Heart left ventricle (tissue), 16 donors: Measurements from ENCODE around the gene NAB1. TPM values are rescaled to one million over a fixed set of nuclear protein-coding genes. Genes with fewer than 3 reads are reported as not detected.

Source experiments
- ATAC-seq, 4 donors: fragments of 200-7000 bp; cut with Tn5 transposase; one replicate each; pipeline ENCODE4 v1.9.1; 2020 to 2022; ENCODE audit warnings: moderate library complexity in 4 of 4, mild to moderate bottlenecking in 3 of 4, moderate number of reproducible peaks in 1 of 4
- DNase-seq, 5 donors: peaks; one replicate each; pipeline ENCODE4 v3.0.0-alpha.2; 2020
- H3K27ac ChIP-seq, 12 donors: fragments of 200-600 bp; sonication (generic) in 4 of 12; one replicate each; pipeline versions ENCODE4 v1.5.0 to v1.8.0; 2016 to 2022; ENCODE audit warnings: mild to moderate bottlenecking in 2 of 12
- H3K27me3 ChIP-seq, 9 donors: fragments of 200-600 bp; sonication (generic) in 2 of 9; one replicate each; pipeline versions ENCODE4 v1.5.1 to v1.8.0; 2016 to 2022; ENCODE audit warnings: mild to moderate bottlenecking in 3 of 9
- H3K36me3 ChIP-seq, 9 donors: fragments of 200-600 bp; sonication (generic) in 2 of 9; one replicate each; pipeline versions ENCODE4 v1.5.0 to v1.8.0; 2018 to 2022; ENCODE audit warnings: mild to moderate bottlenecking in 2 of 9
- H3K4me1 ChIP-seq, 12 donors: fragments of 200-600 bp; sonication (generic) in 4 of 12; one replicate each; pipeline versions ENCODE4 v1.5.0 to v1.8.0; 2016 to 2022; ENCODE audit warnings: mild to moderate bottlenecking in 3 of 12
- H3K4me3 ChIP-seq, 12 donors: fragments of 200-600 bp; sonication (generic) in 4 of 12; one replicate each; pipeline versions ENCODE4 v1.5.0 to v1.8.0; 2017 to 2022; ENCODE audit warnings: mild to moderate bottlenecking in 9 of 12, moderate library complexity in 4 of 12
- H3K9me3 ChIP-seq, 12 donors: fragments of 200-600 bp; sonication (generic) in 4 of 12; one replicate each; pipeline versions ENCODE4 v1.5.0 to v1.8.0; 2016 to 2022; ENCODE audit warnings: mild to moderate bottlenecking in 1 of 12
- CTCF ChIP-seq, 12 donors: fragments of 200-600 bp; sonication (generic) in 4 of 12; IDR thresholded peaks; one replicate each; pipeline versions ENCODE4 v1.5.0 to v1.8.0; 2018 to 2022; ENCODE audit warnings: antibody characterized with exemption in 12 of 12, mild to moderate bottlenecking in 5 of 12
- POLR2A ChIP-seq, 2 donors: fragments of 450-650 bp; IDR thresholded peaks; one replicate each; pipeline ENCODE4 v1.6.1; 2017; ENCODE audit warnings: antibody characterized with exemption in 2 of 2, mild to moderate bottlenecking in 2 of 2, moderate library complexity in 2 of 2
- whole genome bisulfite sequencing, 4 donors: extraction: QIAGEN DNeasy Blood & Tissue Kit in 2 of 4; methylation state at CpG; one replicate each; pipeline versions ENCODE4 v1.1.5 to v1.1.7; 2013 to 2018; 5-methylcytosine and 5-hydroxymethylcytosine counted together
- intact Hi-C, 10 donors: fragments of 100-400 bp; cut with DNase I; formaldehyde crosslinking; loops; one replicate each; pipeline versions ENCODE4 v1.11.1 to v1.14.2; 2022
- polyA plus RNA-seq, 2 donors: library from polyadenylated mRNA; stranded (reverse); fragments of 200-250 nt; gene quantifications; one replicate each; pipeline ENCODE4 v1.2.3, GENCODE V29; 2013
- total RNA-seq, 9 donors: library from RNA; depleted of rRNA in 2 of 9; stranded (reverse); fragments of >200 nt in 2 of 9; fragmentation: NEBNext Ultra II Directional in 3 of 9; extraction: Animal tissue kit (Norgen Biotek cat#: 25700) in 3 of 9; gene quantifications; one replicate each; pipeline versions ENCODE4 v1.1.0 to v1.2.4, GENCODE V29; 2016 to 2023
- donor health status: ischemic (EF 13 %, LVEDD 7.1; RV severe dilation, severe dysfunction).
- donor health status: healthy with polysubstance abuse.
- donor health status: DM: no; HTN: yes; CAD: no.
- donor health status: DM: no; HTN: no; CAD: no.
- donor health status: ischemic (EF 25% LVEDD 6.9; RV normal size, moderate dysfunction).
- donor health status: ischemic (EF 25% LVEDD 5.7; RV mildly dilated, moderate dysfunction).
- donor health status: healthy.
- donor health status: DM: yes; HTN: yes; CAD: no.
- donor health status: ischemic (EF 35%, LVEDD 5.7; RV mildly dilated, moderate dysfunction).
- donor health status: nonischemic (EF 11% LVEDD 7.7; RV severe dilation, severe dysfunction).
- donor health status: DM: yes; HTN: yes; CAD: no.
- donor health status: PGD.
- donor health status: ischemic (EF 29% LVEDD 5.4; RV normal size, mild dysfunction).
- donor health status: nonischemic (EF 23%, LVEDD 6.1; RV moderate dilation, normal function).

The NAB1 gene
- total and polyA plus RNA-seq, 11 donors = 10.1 to 41.8 (median 29.1) TPM

GRCh38 chr2:190664240-190664639 lies 15.4 kb downstream of the NAB1 start:
- Histone ChIP-seq H3K27ac (no peak overlapping the region), H3K27me3 (no peaks in the 10 kb centered on the region), H3K4me3 (no peak overlapping the region), H3K9me3 (peaks cover 0 to 8% (median 0%) of the 10 kb centered on the region in 12 donors), H3K36me3 (peaks cover 0 to 33% (median 10%) of the 10 kb centered on the region in 9 donors), H3K4me1 (peaks cover 0 to 65% (median 47%) of the 10 kb centered on the region in 12 donors)
- TF ChIP-seq POLR2A (IDR thresholded peaks at IDR 0.05) (no peak), CTCF (IDR thresholded peaks at IDR 0.05) (no peak)
- intact Hi-C loops = no loop called here
- peak in 1 of 4 donors; percentile 28 for ATAC-seq
- 71 to 87% (median 82%) methylated on average over 2 of the region's 2 CpGs for WGBS, 4 donors
- DNase-seq = no peak

GRCh38 chr2:190666895-190667294 lies 18.0 kb downstream of the NAB1 start:
- no peak for ATAC-seq
- 56 to 75% (median 63%) methylated on average over 1 of the region's 1 CpG for WGBS, 4 donors

GRCh38 chr2:190668892-190669291 lies 20.0 kb downstream of the NAB1 start:
- ATAC-seq (no peak), DNase-seq (no peak)
- peaks cover 0 to 22% (median 9%) of the 10 kb centered on the region in 12 donors for H3K4me1 ChIP-seq
- H3K4me3 ChIP-seq = no peak overlapping the region
- H3K27me3 ChIP-seq = no peaks in the 10 kb centered on the region
- intact Hi-C loops = no loop called here
- no peak for TF ChIP-seq CTCF (IDR thresholded peaks at IDR 0.05)
- no peak for TF ChIP-seq POLR2A (IDR thresholded peaks at IDR 0.05)
- H3K36me3 ChIP-seq = peaks cover 0 to 60% (median 40%) of the 10 kb centered on the region in 9 donors
- peaks cover 0 to 8% (median 0%) of the 10 kb centered on the region in 12 donors for H3K9me3 ChIP-seq
- H3K27ac ChIP-seq = no peak overlapping the region

More at GRCh38 chr2:190666895-190667294, 18.0 kb downstream of the NAB1 start:
- peaks cover 0 to 40% (median 20%) of the 10 kb centered on the region in 9 donors for H3K36me3 ChIP-seq
- no peak overlapping the region for H3K4me3 ChIP-seq
- peaks cover 0 to 8% (median 0%) of the 10 kb centered on the region in 12 donors for H3K9me3 ChIP-seq
- H3K27me3 ChIP-seq = no peaks in the 10 kb centered on the region
- TF ChIP-seq POLR2A (IDR thresholded peaks at IDR 0.05) (no peak), CTCF (IDR thresholded peaks at IDR 0.05) (no peak)
- H3K4me1 ChIP-seq = peaks cover 0 to 42% (median 25%) of the 10 kb centered on the region in 12 donors
- intact Hi-C loops = no loop called here
- no peak overlapping the region for H3K27ac ChIP-seq
- DNase-seq = no peak

- WGBS, 4 donors = 81 to 88% (median 85%) methylated on average over 10 of the region's 10 CpGs
- H3K36me3 ChIP-seq = peaks cover 0 to 63% (median 53%) of the 10 kb centered on the region in 9 donors
These were observed 21.5 kb downstream of the NAB1 start for GRCh38 chr2:190670182-190670946.

More at GRCh38 chr2:190670182-190670946, 21.5 kb downstream of the NAB1 start:
- Histone ChIP-seq H3K4me3 (no peak overlapping the region), H3K9me3 (peaks cover 0 to 1% (median 0%) of the 10 kb centered on the region in 12 donors), H3K4me1 (peaks cover 0 to 21% (median 8%) of the 10 kb centered on the region in 12 donors), H3K27ac (no peak overlapping the region), H3K27me3 (no peaks in the 10 kb centered on the region)
- no peak for ATAC-seq
- TF ChIP-seq CTCF (IDR thresholded peaks at IDR 0.05) = no peak
- TF ChIP-seq POLR2A (IDR thresholded peaks at IDR 0.05) = no peak
- intact Hi-C loops = no loop called here
- DNase-seq = no peak
